Testis (tissue), 3 donors: ENCODE data around the gene TPCN1. TPM values are rescaled to one million over a fixed set of nuclear protein-coding genes. Genes with fewer than 3 reads are reported as not detected.

Experiments
- DNase-seq: peaks from one replicate; pipeline ENCODE4 v3.0.0-alpha.2; 2019
- H3K27ac ChIP-seq, 2 donors: fragments of 200-600 bp; sonication (generic); one replicate each; pipeline ENCODE4 v1.5.1; 2019
- H3K27me3 ChIP-seq: fragments of 200-600 bp; sonication (generic); one replicate; pipeline ENCODE4 v1.5.1; 2019
- H3K36me3 ChIP-seq: fragments of 200-600 bp; sonication (generic); one replicate; pipeline ENCODE4 v1.5.1; 2017; ENCODE audit warnings: low read depth; ENCODE audit errors: missing control alignments
- H3K4me1 ChIP-seq: fragments of 200-600 bp; sonication (generic); one replicate; pipeline ENCODE4 v1.5.1; 2019
- H3K4me3 ChIP-seq, 2 donors: fragments of 200-600 bp; sonication (generic); one replicate each; pipeline ENCODE4 v1.5.1; 2017 to 2019
- H3K9me3 ChIP-seq: fragments of 200-600 bp; sonication (generic); one replicate; pipeline ENCODE4 v1.5.1; 2017
- POLR2A ChIP-seq: fragments of 450-650 bp; IDR thresholded peaks from one replicate; pipeline ENCODE4 v1.6.1; 2017; ENCODE audit warnings: antibody characterized with exemption, mild to moderate bottlenecking, moderate library complexity
- WGBS, 2 donors: methylation state at CpG; one replicate each; pipeline ENCODE4 v1.1.5; 2018; 5-methylcytosine and 5-hydroxymethylcytosine counted together
- intact Hi-C: fragments of 100-400 bp; cut with DNase I; formaldehyde crosslinking; loops from one replicate; pipeline ENCODE4 v1.15.1; 2023; ENCODE audit warnings: low total_unique reads
- polyA plus RNA-seq: library from polyadenylated mRNA; stranded (reverse); fragments of 350-450 nt; fragmentation: Illumina TruSeq; extraction: RNeasy Lipid Tissue Mini Kit (QIAGEN cat#74804); gene quantifications from one replicate; pipeline ENCODE4 v1.2.3, GENCODE V29; 2014; ENCODE audit warnings: low read depth, low replicate concordance; ENCODE audit not compliant: insufficient read depth
- total RNA-seq, 2 donors: library from RNA; depleted of rRNA; stranded (reverse); fragments of >200 nt; gene quantifications; one replicate each; pipeline ENCODE4 v1.2.3, GENCODE V29; 2016
- TF ChIP-seq, protein P1 (sequence below), 3 experiments: fragments of 450-650 bp in 2 of 3; fragments of 200-600 bp in 1 of 3; sonication (generic) in 1 of 3; IDR thresholded peaks; one replicate each; pipeline ENCODE4 v1.5.1; 2016 to 2019; ENCODE audit warnings: antibody characterized with exemption in 3 of 3, mild to moderate bottlenecking in 2 of 3, moderate library complexity in 1 of 3

Gene TPCN1
- total and polyA plus RNA-seq, 3 donors from 2014 or later = 33.4 to 73.0 (median 48.7) TPM

DNA sequence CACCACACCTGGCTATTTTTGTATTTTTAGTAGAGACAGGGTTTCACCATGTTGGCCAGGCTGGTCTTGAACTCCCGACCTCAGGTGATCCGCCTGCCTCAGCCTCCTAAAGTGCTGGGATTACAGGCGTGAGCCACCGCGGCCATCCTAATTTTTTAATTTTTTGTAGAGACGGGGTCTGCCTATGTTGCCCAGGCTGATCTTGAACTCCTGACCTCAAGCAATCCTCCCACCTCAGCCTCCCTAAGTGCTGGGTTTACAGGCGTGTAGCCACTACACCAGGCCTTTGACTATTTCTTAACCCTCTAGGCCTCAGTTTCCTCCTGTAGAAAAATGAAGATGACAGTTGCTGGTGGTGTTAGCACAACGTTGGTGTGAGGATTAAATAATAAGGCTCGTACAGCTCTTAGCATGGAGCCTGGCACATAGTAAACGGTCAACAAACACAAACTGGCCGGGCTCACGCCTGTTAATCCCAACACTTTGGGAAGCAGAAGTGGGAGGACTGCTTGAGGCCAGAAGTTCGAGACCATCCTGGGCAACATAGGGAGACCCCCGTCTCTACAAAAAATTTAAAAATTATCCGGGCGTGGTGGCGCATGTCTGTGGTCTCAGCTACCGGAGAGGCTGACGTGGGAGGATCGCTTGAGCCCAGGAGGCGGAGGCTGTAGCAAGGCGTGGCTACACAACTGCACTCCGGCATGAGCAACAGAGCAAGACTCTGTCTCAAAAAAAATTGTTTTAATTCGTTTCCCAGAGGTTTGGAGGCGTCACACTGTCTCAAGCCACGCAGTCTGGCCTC is 37.0 kb upstream of the TPCN1 start:
- peak overlapping the region; percentile 93 to 96 for H3K4me3 ChIP-seq
- no peaks in the 10 kb centered on the region for H3K27me3 ChIP-seq
- intact Hi-C loops = no loop called here
- peak overlapping the region in 1 of 2 donors; percentile 94 for H3K27ac ChIP-seq
- DNase-seq = no peak
- no peaks in the 10 kb centered on the region for H3K9me3 ChIP-seq
- TF ChIP-seq, protein P1, sequence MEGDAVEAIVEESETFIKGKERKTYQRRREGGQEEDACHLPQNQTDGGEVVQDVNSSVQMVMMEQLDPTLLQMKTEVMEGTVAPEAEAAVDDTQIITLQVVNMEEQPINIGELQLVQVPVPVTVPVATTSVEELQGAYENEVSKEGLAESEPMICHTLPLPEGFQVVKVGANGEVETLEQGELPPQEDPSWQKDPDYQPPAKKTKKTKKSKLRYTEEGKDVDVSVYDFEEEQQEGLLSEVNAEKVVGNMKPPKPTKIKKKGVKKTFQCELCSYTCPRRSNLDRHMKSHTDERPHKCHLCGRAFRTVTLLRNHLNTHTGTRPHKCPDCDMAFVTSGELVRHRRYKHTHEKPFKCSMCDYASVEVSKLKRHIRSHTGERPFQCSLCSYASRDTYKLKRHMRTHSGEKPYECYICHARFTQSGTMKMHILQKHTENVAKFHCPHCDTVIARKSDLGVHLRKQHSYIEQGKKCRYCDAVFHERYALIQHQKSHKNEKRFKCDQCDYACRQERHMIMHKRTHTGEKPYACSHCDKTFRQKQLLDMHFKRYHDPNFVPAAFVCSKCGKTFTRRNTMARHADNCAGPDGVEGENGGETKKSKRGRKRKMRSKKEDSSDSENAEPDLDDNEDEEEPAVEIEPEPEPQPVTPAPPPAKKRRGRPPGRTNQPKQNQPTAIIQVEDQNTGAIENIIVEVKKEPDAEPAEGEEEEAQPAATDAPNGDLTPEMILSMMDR (IDR thresholded peaks at IDR 0.05) = no peak
- TF ChIP-seq POLR2A = no peak
- peaks cover 12% of the 10 kb centered on the region for H3K4me1 ChIP-seq
- 19 to 20% methylated on average over 26 of the region's 26 CpGs for WGBS, 2 donors
- H3K36me3 ChIP-seq = no peaks in the 10 kb centered on the region

DNA sequence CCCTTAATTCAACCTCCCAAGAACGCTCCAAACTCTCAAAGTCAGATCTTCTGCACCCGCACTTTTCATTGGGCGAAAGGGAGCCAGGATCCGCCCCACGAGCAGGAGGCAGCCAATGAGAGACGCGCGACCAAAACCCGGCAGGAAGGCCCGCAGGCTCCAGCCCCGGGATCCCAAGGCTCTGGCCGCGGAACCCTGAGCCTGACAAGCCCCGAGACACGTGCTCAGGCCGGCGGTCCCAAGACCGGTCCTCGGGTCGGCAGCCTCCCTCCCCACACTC is 36.4 kb upstream of the TPCN1 start:
- intact Hi-C loops = no loop called here
- peak; percentile 95 for DNase-seq
- Histone ChIP-seq H3K27me3 (no peaks in the 10 kb centered on the region), H3K4me1 (peaks cover 12% of the 10 kb centered on the region), H3K9me3 (no peaks in the 10 kb centered on the region), H3K36me3 (no peaks in the 10 kb centered on the region), H3K27ac (peak overlapping the region; percentile 94), H3K4me3 (peak overlapping the region; percentile 93 to 96)
- 0% methylated on average over 11 to 17 of the region's 20 CpGs for WGBS, 2 donors
- TF ChIP-seq, protein P1 (IDR thresholded peaks at IDR 0.05) = no peak
- no peak for TF ChIP-seq POLR2A

DNA sequence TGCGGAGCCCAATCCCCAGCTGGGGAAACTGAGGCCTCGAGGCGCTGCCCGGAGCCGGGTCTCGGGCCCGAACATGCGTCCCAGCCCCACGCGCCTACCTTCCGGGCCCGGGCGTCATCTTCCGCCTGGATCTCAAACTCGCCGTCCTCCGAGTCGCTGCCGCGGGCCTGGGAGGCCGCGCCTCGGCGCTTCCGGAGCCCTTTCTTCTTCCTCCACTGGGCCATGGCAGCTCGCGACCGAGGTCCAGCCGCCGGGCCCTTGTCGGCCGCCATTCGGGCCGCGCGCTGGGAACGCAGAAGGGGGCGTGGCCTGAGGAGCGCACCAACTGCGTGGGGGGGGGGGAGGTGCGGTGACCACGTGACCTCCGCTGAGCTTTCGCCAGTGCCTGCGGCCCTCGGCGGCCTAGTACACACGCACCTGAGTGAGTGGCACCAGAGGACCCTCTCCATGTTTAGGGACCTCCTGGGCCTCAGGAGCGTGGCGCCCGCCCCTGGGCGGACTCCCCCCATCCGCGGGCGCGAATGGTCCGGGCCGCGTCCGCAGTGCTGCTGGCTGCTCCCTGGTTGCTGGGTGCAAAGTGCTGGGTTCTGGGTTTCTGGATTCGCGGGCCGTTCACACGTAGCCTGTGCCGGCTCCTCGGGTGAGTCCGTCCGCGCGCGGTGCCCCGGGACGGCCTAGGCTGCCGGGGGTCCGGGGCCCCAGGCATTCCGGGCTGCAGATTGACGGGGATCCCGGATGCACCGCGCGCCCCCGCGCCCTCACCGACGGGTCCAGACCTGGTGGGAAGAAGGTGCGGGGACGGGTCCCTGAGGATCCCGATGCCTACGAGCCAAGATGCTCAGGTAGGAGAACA is 35.9 kb upstream of the TPCN1 start, which contains the start of the genes DDX54 and RITA1:
TSS of gene DDX54 (minus strand) at position 299 of the 853 bp plus-strand sequence. CDS start at position 272, 27 bp downstream.
TSS of gene RITA1 (plus strand) at position 542 of the 853 bp plus-strand sequence. CDS start 1,026 bp downstream, outside the sequence.
- H3K36me3 ChIP-seq = no peaks in the 10 kb centered on the region
- TF ChIP-seq POLR2A = no peak
- TF ChIP-seq, protein P1 (IDR thresholded peaks at IDR 0.05) = peak in 1 of 3 experiments; percentile 15
- H3K27me3 ChIP-seq = no peaks in the 10 kb centered on the region
- intact Hi-C loops = no loop called here
- no peaks in the 10 kb centered on the region for H3K9me3 ChIP-seq
- H3K27ac ChIP-seq = peak within 1 kb of the TSS; percentile 94
- peak within 1 kb of the TSS; percentile 93 to 96 for H3K4me3 ChIP-seq
- 1% methylated on average over 14 to 26 of the region's 89 CpGs for WGBS, 2 donors
- peaks cover 12% of the 10 kb centered on the region for H3K4me1 ChIP-seq
- peak; percentile 83 for DNase-seq

DNA sequence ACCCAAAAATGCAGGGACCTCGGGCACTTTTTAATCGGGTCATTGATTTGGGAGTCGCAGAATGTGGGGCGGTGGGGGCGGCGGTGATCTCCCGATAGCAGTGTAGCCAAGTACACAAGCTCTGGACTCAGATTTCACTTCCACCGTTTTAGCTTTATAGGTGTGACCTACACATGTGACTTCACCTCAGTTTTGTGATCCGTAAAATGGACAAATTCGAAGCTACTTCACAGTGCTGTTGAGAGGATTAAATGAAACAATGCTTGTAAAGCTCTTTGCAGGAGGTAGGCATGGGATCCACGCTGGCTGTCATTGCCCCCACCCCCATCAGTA is 35.3 kb upstream of the TPCN1 start:
- Histone ChIP-seq H3K4me3 (peak overlapping the region; percentile 93 to 96), H3K9me3 (no peaks in the 10 kb centered on the region), H3K27ac (no peak overlapping the region), H3K27me3 (no peaks in the 10 kb centered on the region), H3K36me3 (no peaks in the 10 kb centered on the region), H3K4me1 (peaks cover 12% of the 10 kb centered on the region)
- 8 to 12% methylated on average over 5 to 11 of the region's 11 CpGs for WGBS, 2 donors
- intact Hi-C loops = no loop called here
- no peak for TF ChIP-seq POLR2A
- TF ChIP-seq, protein P1 (IDR thresholded peaks at IDR 0.05) = no peak
- DNase-seq = no peak
